SU-DHL-6 (cell line): ENCODE data around the gene DNAAF5.

Experiments
- CTCF ChIP-seq: fragments of 200-600 bp; sonication (generic); IDR thresholded peaks from one replicate; pipeline ENCODE4 v1.5.1; 2017; ENCODE audit warnings: antibody characterized with exemption, mild to moderate bottlenecking, low read length, moderate library complexity; ENCODE audit not compliant: insufficient read depth, poor library complexity, severe bottlenecking
- EZH2phosphoT487 ChIP-seq: fragments of 200-600 bp; sonication (generic), shearing (Covaris generic); conservative IDR thresholded peaks from 2 replicates; pipeline ENCODE4 v1.6.1; 2018; ENCODE audit warnings: mild to moderate bottlenecking, antibody characterized with exemption, low read length, moderate library complexity, mixed read lengths

- no peak for TF ChIP-seq CTCF
- no peak for TF ChIP-seq EZH2phosphoT487
Measured at GRCh38 chr7:750111-750905, 23.8 kb downstream of the DNAAF5 start.
